Upper lobe of right lung (tissue), 1 donor: Measurements from ENCODE around the gene DCAF8L1. TPM values are rescaled to one million over a fixed set of nuclear protein-coding genes. Genes with fewer than 3 reads are reported as not detected.
A peak's percentile ranks its signal among the peaks of the same experiment; 100 is the strongest.
"Not testable (repeated sequence)": the region's sequence is repeated elsewhere in the genome, so short reads cannot be mapped to it uniquely, and the experiment has no call there.

Experiments used
- ATAC-seq: fragments of 200-7000 bp; cut with Tn5 transposase; one replicate; pipeline ENCODE4 v1.9.1; 2020; ENCODE audit warnings: mild to moderate bottlenecking, moderate library complexity
- DNase-seq: peaks from one replicate; pipeline ENCODE4 v3.0.0-alpha.2; 2020
- H3K27ac ChIP-seq: fragments of 200-600 bp; one replicate; pipeline ENCODE4 v1.8.0; 2022
- H3K27me3 ChIP-seq: fragments of 200-600 bp; one replicate; pipeline ENCODE4 v1.8.0; 2022; ENCODE audit warnings: mild to moderate bottlenecking
- H3K36me3 ChIP-seq: fragments of 200-600 bp; one replicate; pipeline ENCODE4 v1.8.0; 2022
- H3K4me1 ChIP-seq: fragments of 200-600 bp; one replicate; pipeline ENCODE4 v1.8.0; 2022
- H3K4me3 ChIP-seq: fragments of 200-600 bp; one replicate; pipeline ENCODE4 v1.8.0; 2022; ENCODE audit warnings: mild to moderate bottlenecking
- H3K9me3 ChIP-seq: fragments of 200-600 bp; one replicate; pipeline ENCODE4 v1.8.0; 2022
- intact Hi-C: fragments of 100-400 bp; cut with DNase I; formaldehyde crosslinking; loops from one replicate; pipeline ENCODE4 v1.11.0; 2022
- total RNA-seq: library from RNA; stranded (reverse); fragmentation: NEBNext Ultra II Directional; extraction: Animal tissue kit (Norgen Biotek cat#: 25700); gene quantifications from one replicate; pipeline ENCODE4 v1.2.1, GENCODE V29; 2021
- TF ChIP-seq, protein P1 (sequence below): fragments of 200-600 bp; IDR thresholded peaks from one replicate; pipeline ENCODE4 v1.8.0; 2022; ENCODE audit warnings: antibody characterized with exemption
- donor health status: DM: no; HTN: yes; CAD: no; lungs with severe emphysema.

DCAF8L1 gene
- total RNA-seq, 1 donor from 2014 or later: not detected

- intact Hi-C loops: no loop called here
- no peak overlapping the region for H3K27ac ChIP-seq
- no peaks in the 10 kb centered on the region for H3K9me3 ChIP-seq
- H3K27me3 ChIP-seq: no peaks in the 10 kb centered on the region
- no peaks in the 10 kb centered on the region for H3K36me3 ChIP-seq
- DNase-seq (no peak), ATAC-seq (peak; percentile 63)
- TF ChIP-seq, protein P1, sequence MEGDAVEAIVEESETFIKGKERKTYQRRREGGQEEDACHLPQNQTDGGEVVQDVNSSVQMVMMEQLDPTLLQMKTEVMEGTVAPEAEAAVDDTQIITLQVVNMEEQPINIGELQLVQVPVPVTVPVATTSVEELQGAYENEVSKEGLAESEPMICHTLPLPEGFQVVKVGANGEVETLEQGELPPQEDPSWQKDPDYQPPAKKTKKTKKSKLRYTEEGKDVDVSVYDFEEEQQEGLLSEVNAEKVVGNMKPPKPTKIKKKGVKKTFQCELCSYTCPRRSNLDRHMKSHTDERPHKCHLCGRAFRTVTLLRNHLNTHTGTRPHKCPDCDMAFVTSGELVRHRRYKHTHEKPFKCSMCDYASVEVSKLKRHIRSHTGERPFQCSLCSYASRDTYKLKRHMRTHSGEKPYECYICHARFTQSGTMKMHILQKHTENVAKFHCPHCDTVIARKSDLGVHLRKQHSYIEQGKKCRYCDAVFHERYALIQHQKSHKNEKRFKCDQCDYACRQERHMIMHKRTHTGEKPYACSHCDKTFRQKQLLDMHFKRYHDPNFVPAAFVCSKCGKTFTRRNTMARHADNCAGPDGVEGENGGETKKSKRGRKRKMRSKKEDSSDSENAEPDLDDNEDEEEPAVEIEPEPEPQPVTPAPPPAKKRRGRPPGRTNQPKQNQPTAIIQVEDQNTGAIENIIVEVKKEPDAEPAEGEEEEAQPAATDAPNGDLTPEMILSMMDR: no peak
- no peak overlapping the region for H3K4me3 ChIP-seq
- no peaks in the 10 kb centered on the region for H3K4me1 ChIP-seq
Measured at GRCh38 chrX:27968878-27969277, 12.4 kb downstream of the DCAF8L1 start.

- Histone ChIP-seq H3K27me3 (no peaks in the 10 kb centered on the region), H3K27ac (no peak overlapping the region), H3K36me3 (no peaks in the 10 kb centered on the region), H3K9me3 (no peaks in the 10 kb centered on the region), H3K4me1 (no peaks in the 10 kb centered on the region), H3K4me3 (no peak overlapping the region)
- ATAC-seq: no peak
- intact Hi-C loops: no loop called here
- no peak for DNase-seq
- TF ChIP-seq, protein P1: no peak
Measured at GRCh38 chrX:27968352-27968751, 12.9 kb downstream of the DCAF8L1 start.

GRCh38 chrX:27966955-27967354 lies 14.3 kb downstream of the DCAF8L1 start:
- H3K27ac ChIP-seq: no peak overlapping the region
- H3K4me3 ChIP-seq: no peak overlapping the region
- H3K27me3 ChIP-seq: no peaks in the 10 kb centered on the region
- no peak for ATAC-seq
- H3K9me3 ChIP-seq: no peaks in the 10 kb centered on the region
- H3K4me1 ChIP-seq: no peaks in the 10 kb centered on the region
- intact Hi-C loops: no loop called here
- H3K36me3 ChIP-seq: no peaks in the 10 kb centered on the region
- TF ChIP-seq, protein P1: no peak
- DNase-seq: no peak

GRCh38 chrX:27966492-27966891 lies 14.8 kb downstream of the DCAF8L1 start:
- no peak for ATAC-seq
- no peak overlapping the region for H3K27ac ChIP-seq
- no peaks in the 10 kb centered on the region for H3K4me1 ChIP-seq
- H3K27me3 ChIP-seq: no peaks in the 10 kb centered on the region
- intact Hi-C loops: no loop called here
- no peaks in the 10 kb centered on the region for H3K36me3 ChIP-seq
- no peak for DNase-seq
- H3K4me3 ChIP-seq: no peak overlapping the region
- TF ChIP-seq, protein P1: no peak
- no peaks in the 10 kb centered on the region for H3K9me3 ChIP-seq

DNA sequence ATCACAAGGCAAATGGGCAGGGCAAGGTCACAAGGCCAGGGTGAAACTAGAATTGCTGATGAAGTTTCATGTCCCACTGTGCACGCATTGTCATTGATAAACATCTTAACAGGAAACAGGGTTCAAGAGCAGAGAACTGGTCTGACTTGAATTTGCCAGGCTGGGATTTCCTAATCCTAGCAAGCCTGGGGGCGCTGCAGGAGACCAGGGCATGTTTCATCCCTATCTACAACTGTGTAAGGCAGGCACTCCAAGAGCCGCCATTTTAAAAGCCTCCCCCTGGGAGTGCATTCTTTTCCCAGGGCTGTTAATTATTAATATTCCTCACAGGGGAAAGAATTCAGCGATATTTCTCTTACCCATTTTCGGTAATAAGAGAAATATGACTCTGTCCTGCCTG lies 15.9 kb downstream of the DCAF8L1 start:
- H3K27ac ChIP-seq: not testable (repeated sequence)

DNA sequence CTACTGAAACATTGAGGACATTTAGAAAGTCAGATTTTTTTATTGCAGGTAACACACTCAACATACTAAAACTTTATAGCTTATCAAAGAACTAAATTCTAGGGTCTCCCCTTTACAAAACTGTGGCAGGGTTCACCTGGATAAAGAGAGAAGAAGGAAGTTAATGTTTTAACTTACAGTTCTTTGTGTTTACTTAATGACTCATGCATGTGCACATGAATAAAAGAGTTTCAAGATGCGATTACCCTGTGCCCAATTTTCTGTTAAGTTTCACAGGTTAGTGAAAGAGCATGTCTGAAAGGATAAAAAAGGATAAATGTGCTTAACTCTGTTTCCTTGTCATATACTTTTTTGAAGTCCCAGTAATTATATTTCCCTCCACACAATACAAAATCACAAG lies 16.8 kb downstream of the DCAF8L1 start:
- ATAC-seq: no peak
- H3K9me3 ChIP-seq: no peaks in the 10 kb centered on the region
- H3K4me3 ChIP-seq: no peak overlapping the region
- no peak for DNase-seq
- H3K4me1 ChIP-seq: no peaks in the 10 kb centered on the region
- H3K27me3 ChIP-seq: no peaks in the 10 kb centered on the region
- intact Hi-C loops: no loop called here
- TF ChIP-seq, protein P1: no peak
- no peaks in the 10 kb centered on the region for H3K36me3 ChIP-seq
- H3K27ac ChIP-seq: no peak overlapping the region

More for the DNA sequence above, 15.9 kb downstream of the DCAF8L1 start:
- intact Hi-C loops, H3K4me3 ChIP-seq, H3K9me3 ChIP-seq, H3K27me3 ChIP-seq, ATAC-seq, H3K4me1 ChIP-seq, H3K36me3 ChIP-seq, DNase-seq: not testable (repeated sequence)

GRCh38 chrX:27960410-27960809 lies 20.8 kb downstream of the DCAF8L1 start:
- H3K27me3 ChIP-seq, DNase-seq, H3K4me3 ChIP-seq, H3K4me1 ChIP-seq, H3K27ac ChIP-seq, ATAC-seq, H3K36me3 ChIP-seq, H3K9me3 ChIP-seq, intact Hi-C loops: not testable (repeated sequence)
